NCI-H187 treated with DMSO at 0.1 percent for 48 hours (cell line): Measurements from ENCODE around the gene EIF3K.
"Not testable (repeated sequence)": the region's sequence is repeated elsewhere in the genome, so short reads cannot be mapped to it uniquely, and the experiment has no call there.

Source experiments
- DNase-seq: peaks from one replicate; lab custom pipeline; 2025; lab: John Stamatoyannopoulos, UW

Gene EIF3K

GRCh38 chr19:38617764-38618589, 1.0 kb upstream of the EIF3K start, which contains the start of gene MAP4K1:
Gene MAP4K1 (minus strand): TSS chr19:38617953. CDS start chr19:38617895, 58 bp downstream.
- DNase-seq: no peak

DNA sequence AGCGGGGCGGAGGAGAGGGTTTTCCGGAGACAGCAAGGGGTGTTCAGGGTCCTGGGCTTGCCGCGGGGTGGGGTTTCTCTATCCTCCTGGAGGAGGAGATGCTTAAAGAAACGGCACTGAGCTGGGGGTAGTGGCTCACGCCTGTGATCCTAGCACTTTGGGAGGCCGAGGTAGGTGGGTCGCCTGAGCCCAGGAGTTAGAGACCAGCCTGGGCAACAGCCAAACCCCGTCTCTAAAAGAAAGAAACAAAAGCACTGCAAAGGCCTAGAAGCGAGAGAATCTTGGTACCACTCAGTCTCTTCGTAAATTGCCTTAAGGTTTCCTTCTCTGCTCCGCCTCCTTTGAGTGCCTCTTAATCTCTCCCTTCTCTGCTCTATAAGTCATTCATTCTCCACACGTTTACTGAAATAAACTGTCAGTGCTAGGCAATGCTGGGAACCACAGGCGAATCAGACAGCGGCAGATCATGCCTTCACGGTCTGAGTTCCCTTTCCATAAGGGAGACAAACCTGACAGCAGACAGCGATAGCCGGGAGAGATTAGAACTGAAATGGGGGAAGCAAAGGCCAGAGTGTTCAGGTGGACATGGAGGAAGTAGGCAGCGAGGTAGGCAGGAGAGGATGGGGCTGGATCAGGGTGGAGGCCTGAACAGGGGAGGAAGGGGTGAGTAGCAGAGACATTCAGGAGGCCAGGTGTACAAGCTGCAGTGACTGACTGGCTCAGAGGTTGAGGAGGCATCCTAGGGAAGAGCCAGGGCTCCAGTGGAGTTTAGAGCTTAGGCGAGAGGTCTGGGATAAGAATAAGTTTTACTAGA, 580 bp downstream of the EIF3K start:
- no peak for DNase-seq

DNA sequence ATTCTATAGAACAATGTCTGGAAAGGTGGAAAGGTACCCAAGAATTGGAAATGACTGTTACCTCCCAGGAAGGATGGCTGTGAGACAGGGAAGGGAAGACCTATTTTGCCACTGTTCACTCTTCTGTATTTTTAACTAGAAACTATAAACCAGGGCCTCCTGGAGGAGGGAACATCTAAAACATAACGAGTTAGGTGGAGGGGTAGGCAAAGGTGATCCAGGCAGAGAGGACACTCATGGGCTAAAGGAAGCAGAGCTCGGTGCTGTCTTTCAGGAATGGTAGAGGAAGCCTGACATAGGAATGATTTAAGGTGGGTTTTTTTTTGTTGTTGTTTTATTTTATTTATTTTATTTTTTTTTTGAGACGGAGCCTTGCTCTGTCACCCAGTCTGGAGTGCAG, 5.8 kb downstream of the EIF3K start:
- no peak for DNase-seq

- no peak for DNase-seq
Observed at GRCh38 chr19:38626401-38626800, 7.4 kb downstream of the EIF3K start.

GRCh38 chr19:38629568-38629967, 10.6 kb downstream of the EIF3K start:
- no peak for DNase-seq

- DNase-seq: not testable (repeated sequence)
Observed at GRCh38 chr19:38631301-38631700, 12.3 kb downstream of the EIF3K start.

GRCh38 chr19:38631811-38632475, 13.0 kb downstream of the EIF3K start:
- not testable (repeated sequence) for DNase-seq

DNA sequence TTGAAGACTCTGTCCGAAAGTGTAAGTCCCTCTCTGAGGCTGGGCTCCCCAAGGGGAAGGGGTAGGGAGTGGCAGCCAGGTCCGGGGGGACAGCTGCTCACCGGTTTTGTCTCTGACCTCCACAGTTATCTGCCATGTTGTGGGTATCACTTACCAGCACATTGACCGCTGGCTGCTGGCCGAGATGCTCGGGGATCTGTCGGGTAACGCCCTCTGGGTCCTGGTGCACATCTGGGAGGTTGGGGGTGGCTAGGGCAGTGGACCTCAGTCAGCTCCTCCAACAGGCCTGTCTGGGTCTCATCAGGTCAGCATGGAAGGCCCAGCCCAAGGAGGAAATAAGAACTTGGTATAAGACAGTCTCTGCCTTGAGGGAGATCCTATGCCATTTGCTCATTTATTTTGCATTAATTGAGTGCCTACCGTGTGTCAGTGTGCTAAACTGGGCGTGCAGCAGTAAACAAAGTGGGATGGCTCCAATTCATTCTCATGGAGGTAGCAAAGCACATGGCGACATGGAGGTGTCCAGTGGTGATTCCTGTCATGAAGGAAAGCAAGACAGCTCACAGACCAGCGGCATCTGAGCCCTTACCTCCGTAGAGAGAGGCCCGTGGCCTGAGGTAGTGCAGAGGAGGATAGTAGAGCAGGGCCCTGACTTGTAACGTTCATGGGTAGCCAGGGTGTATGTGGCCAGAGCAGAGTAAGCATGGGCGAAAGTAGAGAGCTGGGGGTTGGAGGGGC, 13.7 kb downstream of the EIF3K start:
- DNase-seq: no peak

DNA sequence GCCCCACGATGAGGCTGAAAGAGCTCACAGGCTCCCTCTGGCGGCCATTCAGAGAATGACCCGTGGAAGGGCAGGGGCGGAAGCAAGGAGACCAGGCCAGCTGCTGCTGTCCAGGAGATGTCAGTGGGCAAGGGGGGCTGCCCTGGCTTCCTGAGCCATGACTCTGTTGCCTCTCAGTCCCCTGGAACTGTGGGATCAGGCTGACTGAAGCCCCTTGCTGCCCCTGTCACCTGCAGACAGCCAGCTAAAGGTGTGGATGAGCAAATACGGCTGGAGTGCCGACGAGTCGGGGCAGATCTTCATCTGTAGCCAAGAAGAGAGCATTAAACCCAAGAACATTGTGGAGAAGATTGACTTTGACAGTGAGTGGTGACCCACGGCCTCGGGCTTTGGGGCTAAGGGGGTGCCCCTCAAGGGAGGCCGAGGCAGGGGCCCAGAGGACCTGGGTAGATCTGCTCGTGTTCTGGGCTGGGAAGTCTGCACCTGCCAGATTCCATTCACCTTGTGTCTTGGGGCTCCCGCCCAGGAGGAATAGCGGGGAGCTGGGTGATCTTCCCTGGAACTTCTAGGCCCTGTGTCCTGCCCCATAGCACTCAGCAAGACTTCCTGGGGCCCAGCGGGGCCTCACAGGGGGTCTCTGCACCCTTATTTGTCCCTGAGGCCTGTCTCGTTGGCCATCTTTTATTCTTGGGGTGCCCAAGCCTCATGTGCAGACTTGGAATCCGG, 15.9 kb downstream of the EIF3K start:
- no peak for DNase-seq

DNA sequence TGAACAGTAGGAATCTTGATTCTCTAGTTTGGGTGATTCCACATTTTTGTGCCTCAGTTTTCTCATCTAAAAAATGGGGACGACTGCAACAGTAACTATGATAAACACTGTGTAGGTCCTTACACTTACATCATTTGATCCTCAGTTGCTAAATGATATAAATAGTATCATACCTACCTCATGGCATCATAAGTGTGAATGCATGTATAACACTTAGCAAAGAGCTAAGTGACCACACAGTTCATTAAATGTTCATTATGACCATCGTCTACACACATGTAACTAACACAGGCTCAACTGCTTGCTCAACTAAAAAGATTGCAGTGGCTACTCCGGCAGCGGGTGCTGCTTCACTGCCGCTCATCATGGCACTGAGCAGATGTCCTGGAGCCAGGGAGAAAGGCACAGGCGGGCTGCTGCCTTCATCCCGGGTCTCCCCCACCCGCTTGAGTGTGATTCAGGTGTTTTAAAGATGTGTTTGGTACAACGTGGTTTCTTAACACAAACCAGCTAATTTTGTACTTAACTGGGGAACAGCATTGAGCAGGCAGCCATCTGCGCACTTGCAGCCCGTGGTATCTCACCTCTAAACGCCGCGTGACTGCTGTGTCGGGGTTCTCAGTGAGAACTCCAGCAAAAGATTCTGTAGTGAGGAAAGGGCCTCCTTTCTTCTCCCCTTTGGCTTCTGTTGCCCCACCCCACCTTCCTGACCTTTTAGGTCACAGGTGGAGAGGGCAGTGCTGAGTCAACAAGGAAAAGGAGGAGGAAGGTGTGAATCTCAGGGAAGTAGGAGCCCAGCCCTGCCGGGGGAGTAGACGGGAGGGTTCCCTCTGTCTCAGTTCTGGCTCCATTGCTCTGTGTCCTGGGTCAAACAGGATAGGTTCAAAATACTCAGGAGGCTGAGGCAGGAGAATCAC, 16.8 kb downstream of the EIF3K start:
- DNase-seq: no peak

DNA sequence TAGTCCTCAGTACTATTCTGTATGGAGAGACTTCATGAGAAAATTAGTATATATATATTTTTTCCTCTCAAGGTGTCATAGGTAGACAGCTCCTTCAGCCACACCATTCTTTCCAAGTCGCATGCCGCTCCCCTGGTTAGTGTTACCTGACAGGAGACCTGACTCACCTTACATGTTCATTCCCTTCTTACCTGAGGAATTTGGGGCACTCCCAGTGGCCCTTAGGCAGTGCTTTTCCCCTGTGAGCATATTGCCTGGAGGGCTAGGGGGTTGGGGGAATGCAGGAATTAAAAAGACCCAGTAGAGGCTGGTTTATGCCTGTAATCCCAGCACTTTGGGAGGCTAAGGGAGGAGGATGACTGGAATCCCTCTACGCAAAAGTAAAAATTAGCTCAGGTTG, 19.5 kb downstream of the EIF3K start:
- no peak for DNase-seq

GRCh38 chr19:38639679-38640078, 20.7 kb downstream of the EIF3K start:
- no peak for DNase-seq

- DNase-seq: no peak
Observed at GRCh38 chr19:38640368-38640767, 21.4 kb downstream of the EIF3K start.

GRCh38 chr19:38642176-38642575, 23.2 kb downstream of the EIF3K start:
- DNase-seq: no peak

GRCh38 chr19:38644719-38645118, 25.7 kb downstream of the EIF3K start:
- no peak for DNase-seq

- peak; percentile 65 for DNase-seq
Observed at GRCh38 chr19:38647368-38647965, 28.5 kb downstream of the EIF3K start, which contains the start of gene ACTN4. Gene ACTN4 (plus strand): TSS chr19:38647649. CDS start chr19:38647746, 97 bp downstream.

GRCh38 chr19:38647966-38648768, 29.2 kb downstream of the EIF3K start:
- no peak for DNase-seq

- DNase-seq: no peak
Observed at GRCh38 chr19:38648769-38649304, 29.8 kb downstream of the EIF3K start.
